Tongue (tissue), 2 donors: ENCODE measurements around the gene UPK3A. TPM values are rescaled to one million over a fixed set of nuclear protein-coding genes. Genes with fewer than 3 reads are reported as not detected.
"Not testable (repeated sequence)": the region's sequence is repeated elsewhere in the genome, so short reads cannot be mapped to it uniquely, and the experiment has no call there.

Experiments
- DNase-seq: peaks from one replicate; pipeline ENCODE4 v3.0.0-alpha.2; 2015
- total RNA-seq: library from RNA; depleted of rRNA; stranded (reverse); fragments of >200 nt; gene quantifications from one replicate; pipeline ENCODE4 v1.2.3, GENCODE V29; 2014

The UPK3A gene
- total RNA-seq, 1 donor from 2014 or later = not detected

- no peak for DNase-seq
Observed at GRCh38 chr22:45281010-45281409, 3.7 kb upstream of the UPK3A start.

- peak; percentile 49 for DNase-seq
Observed at GRCh38 chr22:45285263-45286058, 712 bp downstream of the UPK3A start.

- no peak for DNase-seq
Observed at GRCh38 chr22:45286854-45287551, 2.3 kb downstream of the UPK3A start.

- DNase-seq = peak; percentile 46
Observed at GRCh38 chr22:45290410-45290936, 5.7 kb downstream of the UPK3A start.

GRCh38 chr22:45291061-45291930 lies 6.5 kb downstream of the UPK3A start:
- DNase-seq = no peak

- no peak for DNase-seq
Observed at GRCh38 chr22:45291931-45292290, 7.2 kb downstream of the UPK3A start.

- no peak for DNase-seq
Observed at GRCh38 chr22:45292731-45293442, 8.1 kb downstream of the UPK3A start.

GRCh38 chr22:45294030-45294429 lies 9.3 kb downstream of the UPK3A start:
- no peak for DNase-seq

GRCh38 chr22:45295004-45295403 lies 10.3 kb downstream of the UPK3A start:
- not testable (repeated sequence) for DNase-seq

GRCh38 chr22:45295492-45295891 lies 10.7 kb downstream of the UPK3A start:
- DNase-seq = no peak

- no peak for DNase-seq
Observed at GRCh38 chr22:45296628-45297297, 12.0 kb downstream of the UPK3A start.

GRCh38 chr22:45298934-45299505 lies 14.3 kb downstream of the UPK3A start:
- DNase-seq = no peak

GRCh38 chr22:45302751-45303150 lies 18.0 kb downstream of the UPK3A start:
- DNase-seq = no peak

GRCh38 chr22:45303181-45303580 lies 18.4 kb downstream of the UPK3A start:
- no peak for DNase-seq

GRCh38 chr22:45304971-45305370 lies 20.2 kb downstream of the UPK3A start:
- DNase-seq = no peak

- no peak for DNase-seq
Observed at GRCh38 chr22:45305456-45306075, 20.8 kb downstream of the UPK3A start.

GRCh38 chr22:45306139-45306538 lies 21.4 kb downstream of the UPK3A start:
- no peak for DNase-seq

GRCh38 chr22:45308391-45308956 lies 23.7 kb downstream of the UPK3A start:
- no peak for DNase-seq

- no peak for DNase-seq
Observed at GRCh38 chr22:45308957-45309421, 24.2 kb downstream of the UPK3A start.
